SU-DHL-6 (cell line): ENCODE measurements around the gene ATG4C.
"Not testable (repeated sequence)": the region's sequence is repeated elsewhere in the genome, so short reads cannot be mapped to it uniquely, and the experiment has no call there.

Experiments used
- H2AFZ ChIP-seq: fragments of 200-600 bp; sonication (generic); 2 replicates; pipeline ENCODE4 v1.6.1; 2014; ENCODE audit warnings: low read depth, mild to moderate bottlenecking, moderate library complexity, mixed read lengths, antibody characterized with exemption, low read length; ENCODE audit not compliant: severe bottlenecking
- H3F3A ChIP-seq: fragments of 200-600 bp; shearing (Covaris generic); 2 replicates; pipeline ENCODE4 v1.6.0; 2016; ENCODE audit warnings: antibody characterized with exemption, mild to moderate bottlenecking; ENCODE audit not compliant: insufficient read depth
- H3K27ac ChIP-seq: fragments of 200-600 bp; sonication (generic); 2 replicates; pipeline ENCODE4 v1.5.1; 2016; ENCODE audit warnings: low read depth, mild to moderate bottlenecking, low read length, moderate library complexity, mixed read lengths
- H3K27me3 ChIP-seq: fragments of 200-600 bp; sonication (generic), shearing (Covaris generic); 2 replicates; pipeline ENCODE4 v1.6.0; 2014; ENCODE audit warnings: mild to moderate bottlenecking, low read length
- H3K36me3 ChIP-seq: fragments of 200-600 bp; sonication (generic); 2 replicates; pipeline ENCODE4 v1.6.1; 2014; ENCODE audit warnings: mild to moderate bottlenecking, low read length, mixed read lengths
- H3K4me2 ChIP-seq: fragments of 300-600, 200-600 bp; shearing (Covaris generic), sonication (generic); 2 replicates; pipeline ENCODE4 v1.6.0; 2014; ENCODE audit warnings: low read length, low read depth, mild to moderate bottlenecking; ENCODE audit not compliant: poor library complexity, severe bottlenecking
- H3K4me3 ChIP-seq: fragments of 200-600 bp; sonication (generic); 2 replicates; pipeline ENCODE4 v1.5.1; 2014; ENCODE audit warnings: antibody characterized with exemption, low read length, mild to moderate bottlenecking, mixed read lengths; ENCODE audit not compliant: insufficient read depth, poor library complexity, severe bottlenecking
- H3K79me2 ChIP-seq: fragments of 200-600 bp; sonication (generic); 2 replicates; pipeline ENCODE4 v1.6.1; 2014; ENCODE audit warnings: mild to moderate bottlenecking, low read length, moderate library complexity; ENCODE audit not compliant: insufficient read depth
- H3K9ac ChIP-seq: fragments of 200-600 bp; sonication (generic); 2 replicates; pipeline ENCODE4 v1.7.0; 2014; ENCODE audit warnings: mild to moderate bottlenecking, low read length
- H3K9me2 ChIP-seq: fragments of 200-600 bp; sonication (generic); replicated peaks from 2 replicates; pipeline ENCODE4 v1.6.1; 2014; ENCODE audit warnings: low read length; ENCODE audit not compliant: insufficient read depth
- H3K9me3 ChIP-seq: fragments of 200-600 bp; sonication (generic); 2 replicates; pipeline ENCODE4 v1.6.1; 2014; ENCODE audit warnings: low read length, mixed read lengths; ENCODE audit not compliant: insufficient read depth
- H4K20me1 ChIP-seq: fragments of 200-600 bp; sonication (generic); 2 replicates; pipeline ENCODE4 v1.6.1; 2014; ENCODE audit warnings: low read depth, mild to moderate bottlenecking, antibody characterized with exemption, low read length, moderate library complexity, mixed read lengths
- EZH2phosphoT487 ChIP-seq: fragments of 200-600 bp; sonication (generic), shearing (Covaris generic); conservative IDR thresholded peaks from 2 replicates; pipeline ENCODE4 v1.6.1; 2018; ENCODE audit warnings: mild to moderate bottlenecking, antibody characterized with exemption, low read length, moderate library complexity, mixed read lengths
- TF ChIP-seq, protein P1 (sequence below): fragments of 200-600 bp; sonication (generic); IDR thresholded peaks from one replicate; pipeline ENCODE4 v1.5.1; 2017; ENCODE audit warnings: antibody characterized with exemption, mild to moderate bottlenecking, low read length, moderate library complexity; ENCODE audit not compliant: insufficient read depth, poor library complexity, severe bottlenecking

Gene ATG4C

DNA sequence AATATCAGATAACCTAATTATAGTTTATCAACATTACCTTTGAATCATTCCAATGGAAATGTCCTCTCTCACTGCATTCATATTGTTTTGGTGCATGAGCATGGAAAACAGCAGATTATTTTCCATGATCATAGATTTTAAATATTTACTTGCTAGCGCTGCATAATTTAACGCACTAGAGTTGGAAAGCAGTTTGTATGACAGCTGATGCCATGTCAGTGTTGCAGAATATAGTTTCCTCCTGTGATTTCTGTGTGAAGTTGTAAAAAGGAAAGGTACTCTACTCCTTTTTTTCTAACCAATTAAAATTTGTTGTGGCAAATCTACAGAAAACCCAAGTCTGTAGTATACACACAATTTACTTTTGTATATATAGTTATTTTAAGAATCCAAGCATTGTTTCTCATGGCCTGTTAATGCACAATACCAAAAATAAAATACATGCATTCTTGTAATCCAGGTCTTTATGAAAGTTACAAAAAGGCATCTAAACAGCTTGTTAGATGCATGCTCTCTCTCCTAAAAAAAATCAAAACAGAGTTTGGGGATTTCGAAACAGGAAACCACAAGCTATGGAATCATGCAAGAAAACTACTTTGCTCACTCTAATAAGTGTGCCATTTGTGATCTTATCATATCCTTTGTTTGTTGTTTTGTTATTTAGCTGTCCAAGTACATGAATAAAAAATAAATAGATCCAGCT lies 1.9 kb upstream of the ATG4C start:
- H3K9ac ChIP-seq = no peak overlapping the region

DNA sequence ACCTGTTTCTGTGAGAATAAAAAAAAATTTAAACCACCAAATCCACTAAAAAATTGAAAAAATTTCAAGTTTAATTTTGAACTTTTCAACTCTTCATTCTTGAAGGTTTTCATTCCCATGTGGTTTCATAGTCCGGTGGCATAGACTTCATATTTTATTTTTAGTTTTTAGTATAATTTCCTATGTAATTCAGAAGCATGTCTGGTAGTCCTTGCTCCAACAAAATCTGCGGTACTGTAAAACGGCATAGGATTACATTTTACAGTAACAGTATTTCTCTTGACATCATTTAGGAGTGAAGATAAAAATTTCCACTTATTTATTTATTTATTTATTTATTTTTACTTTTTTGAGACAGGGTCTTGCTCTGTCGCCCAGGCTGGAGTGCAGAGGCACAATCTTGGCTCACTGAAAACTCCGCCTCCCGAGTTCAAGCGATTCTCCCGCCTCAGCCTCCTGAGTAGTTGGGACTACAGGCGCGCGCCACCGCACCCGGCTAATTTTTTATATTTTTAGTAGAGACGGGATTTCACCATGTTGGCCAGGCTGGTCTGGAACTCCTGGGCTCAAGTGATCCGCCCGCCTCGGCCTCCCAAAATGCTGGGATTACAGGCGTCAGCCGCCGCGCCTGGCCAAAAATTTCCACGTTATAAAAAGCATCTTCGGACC lies 1.3 kb upstream of the ATG4C start:
- not testable (repeated sequence) for H3K36me3 ChIP-seq, H3K4me3 ChIP-seq, H3F3A ChIP-seq, H3K27ac ChIP-seq, H2AFZ ChIP-seq, H3K27me3 ChIP-seq, H3K9ac ChIP-seq, H3K4me2 ChIP-seq, H4K20me1 ChIP-seq, H3K9me3 ChIP-seq, H3K9me2 ChIP-seq
- peaks cover 36% of the 10 kb centered on the region for H3K79me2 ChIP-seq

More for the DNA sequence above, 1.9 kb upstream of the ATG4C start:
- Histone ChIP-seq H3K79me2 (peaks cover 29% of the 10 kb centered on the region), H2AFZ (no peak overlapping the region), H4K20me1 (no peaks in the 10 kb centered on the region), H3K4me3 (no peak overlapping the region), H3K27ac (no peak overlapping the region), H3K27me3 (no peaks in the 10 kb centered on the region), H3K9me2 (no peaks in the 10 kb centered on the region), H3K9me3 (no peaks in the 10 kb centered on the region), H3F3A (peaks cover 7% of the 10 kb centered on the region; the same call in 1 of the 2 replicates), H3K36me3 (no peaks in the 10 kb centered on the region), H3K4me2 (no peak overlapping the region)
- TF ChIP-seq, protein P1, sequence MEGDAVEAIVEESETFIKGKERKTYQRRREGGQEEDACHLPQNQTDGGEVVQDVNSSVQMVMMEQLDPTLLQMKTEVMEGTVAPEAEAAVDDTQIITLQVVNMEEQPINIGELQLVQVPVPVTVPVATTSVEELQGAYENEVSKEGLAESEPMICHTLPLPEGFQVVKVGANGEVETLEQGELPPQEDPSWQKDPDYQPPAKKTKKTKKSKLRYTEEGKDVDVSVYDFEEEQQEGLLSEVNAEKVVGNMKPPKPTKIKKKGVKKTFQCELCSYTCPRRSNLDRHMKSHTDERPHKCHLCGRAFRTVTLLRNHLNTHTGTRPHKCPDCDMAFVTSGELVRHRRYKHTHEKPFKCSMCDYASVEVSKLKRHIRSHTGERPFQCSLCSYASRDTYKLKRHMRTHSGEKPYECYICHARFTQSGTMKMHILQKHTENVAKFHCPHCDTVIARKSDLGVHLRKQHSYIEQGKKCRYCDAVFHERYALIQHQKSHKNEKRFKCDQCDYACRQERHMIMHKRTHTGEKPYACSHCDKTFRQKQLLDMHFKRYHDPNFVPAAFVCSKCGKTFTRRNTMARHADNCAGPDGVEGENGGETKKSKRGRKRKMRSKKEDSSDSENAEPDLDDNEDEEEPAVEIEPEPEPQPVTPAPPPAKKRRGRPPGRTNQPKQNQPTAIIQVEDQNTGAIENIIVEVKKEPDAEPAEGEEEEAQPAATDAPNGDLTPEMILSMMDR = no peak
- TF ChIP-seq EZH2phosphoT487 = no peak

DNA sequence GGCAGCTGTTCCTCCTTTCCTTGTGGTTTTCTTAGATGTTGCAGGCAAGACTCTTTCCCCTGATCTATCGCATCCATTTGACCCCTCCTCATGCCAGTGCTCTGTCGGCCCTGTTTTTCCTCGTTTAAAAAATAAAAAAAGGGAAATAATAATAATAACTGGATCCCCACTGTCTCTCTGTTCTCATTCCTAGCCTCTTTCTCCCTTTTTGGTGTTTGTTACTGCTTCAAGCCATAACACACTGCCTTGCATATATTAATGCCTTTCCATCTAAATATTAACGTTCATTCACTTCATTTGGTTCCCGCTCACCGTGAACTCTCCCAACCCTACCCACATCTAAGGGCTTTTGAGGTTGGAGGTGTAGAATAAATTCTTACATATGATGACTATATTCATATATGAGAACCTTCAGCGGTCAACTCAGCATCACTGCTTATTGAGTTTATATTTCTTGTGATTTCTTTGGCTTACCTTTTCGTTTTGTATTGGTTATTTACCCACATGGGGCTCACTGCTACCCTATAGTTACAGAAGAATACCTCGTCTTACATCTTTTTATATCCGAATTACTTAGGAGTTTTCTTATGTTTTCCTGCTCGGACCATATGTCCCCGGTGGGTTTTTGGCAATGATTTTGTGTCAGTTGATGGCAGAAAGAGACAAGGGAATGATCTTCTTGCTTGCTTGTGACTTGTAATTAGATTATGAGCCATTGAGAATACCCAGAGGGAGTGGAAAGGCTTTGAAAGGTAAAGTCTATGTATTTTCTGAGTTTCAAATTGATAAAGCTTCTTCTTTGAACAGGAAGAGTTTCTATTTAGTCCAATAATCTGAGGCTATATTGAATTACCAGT lies 805 bp downstream of the ATG4C start:
- no peaks in the 10 kb centered on the region for H3K9me3 ChIP-seq
- peaks cover 55% of the 10 kb centered on the region for H3K79me2 ChIP-seq
- H3K4me2 ChIP-seq = peak overlapping the region; percentile 76
- H3F3A ChIP-seq = peaks cover 7% of the 10 kb centered on the region; the same call in 1 of the 2 replicates
- H3K27me3 ChIP-seq = no peaks in the 10 kb centered on the region
- H3K4me3 ChIP-seq = peak overlapping the region; percentile 93
- H3K9ac ChIP-seq = peak overlapping the region; percentile 81
- H3K9me2 ChIP-seq = no peaks in the 10 kb centered on the region
- no peaks in the 10 kb centered on the region for H4K20me1 ChIP-seq
- no peak for TF ChIP-seq EZH2phosphoT487
- TF ChIP-seq, protein P1 = no peak
- peak overlapping the region; percentile 94 for H2AFZ ChIP-seq
- H3K36me3 ChIP-seq = no peaks in the 10 kb centered on the region
- peak overlapping the region; percentile 81 for H3K27ac ChIP-seq
